Amniotic epithelial cell (primary cell): ENCODE data around the gene PTPN22.

ENCODE experiments used
- DNase-seq: peaks from one replicate; pipeline ENCODE4 v3.0.0-alpha.2; 2010; ENCODE audit warnings: low read depth

The PTPN22 gene

GRCh38 chr1:113887402-113888175, 16.1 kb upstream of the PTPN22 start, which contains the start of gene BCL2L15:
Gene BCL2L15, minus strand, starts transcription at chr1:113887581. Its CDS starts 206 bp downstream, at chr1:113887375.
- no peak for DNase-seq

GRCh38 chr1:113886417-113887401, 15.2 kb upstream of the PTPN22 start:
- no peak for DNase-seq

- no peak for DNase-seq
Measured at GRCh38 chr1:113881661-113882060, 10.1 kb upstream of the PTPN22 start.

GRCh38 chr1:113879739-113880038, 8.2 kb upstream of the PTPN22 start:
- DNase-seq = no peak

GRCh38 chr1:113876176-113876575, 4.7 kb upstream of the PTPN22 start:
- no peak for DNase-seq

- DNase-seq = no peak
Measured at GRCh38 chr1:113875714-113876113, 4.2 kb upstream of the PTPN22 start.

- DNase-seq = peak; percentile 90
Measured at GRCh38 chr1:113874012-113874879, 2.7 kb upstream of the PTPN22 start.

GRCh38 chr1:113872219-113872935, 865 bp upstream of the PTPN22 start:
- DNase-seq = peak; percentile 39

- DNase-seq = no peak
Measured at GRCh38 chr1:113870778-113871177, 734 bp downstream of the PTPN22 start.

GRCh38 chr1:113868387-113869083, 3.0 kb downstream of the PTPN22 start:
- DNase-seq = peak; percentile 49

GRCh38 chr1:113861641-113862040, 9.9 kb downstream of the PTPN22 start:
- DNase-seq = no peak

GRCh38 chr1:113860891-113861290, 10.6 kb downstream of the PTPN22 start:
- peak; percentile 88 for DNase-seq

GRCh38 chr1:113859478-113860175, 11.9 kb downstream of the PTPN22 start:
- DNase-seq = no peak

GRCh38 chr1:113858982-113859381, 12.5 kb downstream of the PTPN22 start:
- DNase-seq = no peak

GRCh38 chr1:113858418-113858817, 13.1 kb downstream of the PTPN22 start:
- DNase-seq = no peak

GRCh38 chr1:113857776-113858175, 13.7 kb downstream of the PTPN22 start:
- DNase-seq = no peak

GRCh38 chr1:113856401-113856790, 15.1 kb downstream of the PTPN22 start:
- DNase-seq = no peak

- peak; percentile 47 for DNase-seq
Measured at GRCh38 chr1:113855630-113856400, 15.7 kb downstream of the PTPN22 start.

- no peak for DNase-seq
Measured at GRCh38 chr1:113854234-113854633, 17.3 kb downstream of the PTPN22 start.
